HG03135 (cell line): Measurements from ENCODE around the gene NUMB.

ENCODE experiments used
- ATAC-seq: cut with Tn5 transposase; IDR thresholded peaks from one replicate; pipeline ENCODE4 v1.9.1; 2021; ENCODE audit warnings: mild to moderate bottlenecking, moderate library complexity; ENCODE audit not compliant: unreplicated experiment

Gene NUMB

DNA sequence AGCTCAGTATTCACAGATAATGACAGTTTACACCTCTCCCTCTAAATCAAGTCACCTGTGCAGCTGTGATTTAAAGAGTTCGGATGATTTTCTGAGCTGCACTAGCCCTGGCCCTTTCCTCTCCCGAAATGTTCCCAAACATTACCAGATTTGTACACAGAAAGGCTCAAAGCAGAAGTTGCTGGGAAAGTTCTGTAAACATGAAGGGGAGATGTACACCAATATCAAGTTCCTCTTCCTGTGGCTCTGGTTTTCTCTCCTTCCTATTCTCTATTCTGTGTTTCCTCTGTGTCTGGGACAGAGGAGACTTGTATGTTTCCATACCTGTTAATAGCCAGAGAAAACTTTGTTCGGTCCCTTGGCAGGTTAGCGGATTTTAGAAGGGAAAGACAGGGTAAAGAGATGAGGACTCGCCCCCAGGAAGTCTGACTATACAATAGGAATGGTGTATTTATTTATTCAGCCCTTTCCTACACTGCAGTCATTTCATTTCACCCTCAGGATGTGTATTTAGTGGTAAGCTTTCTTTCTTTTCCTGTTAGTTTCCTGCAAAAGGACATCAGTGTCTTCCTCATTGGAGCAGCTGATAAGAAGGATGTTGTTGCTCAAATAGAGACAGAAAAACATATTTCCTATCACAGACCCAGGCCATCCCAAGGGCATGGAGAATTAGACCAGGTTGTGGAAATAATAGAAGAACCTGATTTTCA, 7.6 kb upstream of the NUMB start:
- no peak for ATAC-seq

DNA sequence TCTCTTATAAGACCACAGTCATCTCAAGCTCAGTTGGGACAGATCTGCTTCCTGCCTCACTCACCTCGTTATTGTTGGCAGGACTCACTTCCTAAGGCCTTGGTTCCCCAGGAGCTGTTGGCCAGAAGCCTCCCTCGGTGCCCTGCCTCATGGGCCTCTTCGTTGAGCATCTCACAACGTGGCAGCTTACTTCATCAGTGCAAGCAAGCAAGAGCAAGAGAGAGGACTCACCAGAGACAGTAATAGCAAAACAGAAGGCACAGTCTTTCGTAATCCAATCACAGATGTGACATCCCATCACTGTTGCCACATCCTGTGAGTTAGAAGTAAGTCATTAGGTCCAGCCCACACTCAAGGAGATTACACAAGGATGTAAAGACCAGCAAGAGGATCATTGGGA, 5.1 kb upstream of the NUMB start:
- ATAC-seq, result no peak

DNA sequence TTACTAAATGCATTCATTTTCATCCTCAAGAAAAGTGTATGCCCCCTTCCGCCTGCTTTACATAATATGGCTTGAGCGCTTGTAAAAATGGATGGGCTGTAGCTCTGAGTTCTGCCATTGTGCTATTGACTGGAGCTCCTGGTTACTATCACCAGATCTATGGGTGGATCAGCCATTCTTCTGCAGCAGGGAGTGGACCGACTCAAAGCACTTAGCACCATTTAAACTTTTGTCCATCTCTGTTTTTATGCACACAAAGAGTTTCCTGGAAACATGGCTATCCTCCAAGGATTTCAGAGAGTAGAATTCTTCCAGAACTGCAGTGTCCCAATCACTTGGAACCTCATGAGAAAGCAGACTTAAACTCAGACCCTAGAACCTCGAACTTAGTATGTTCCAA, 4.5 kb upstream of the NUMB start:
- ATAC-seq, result no peak

DNA sequence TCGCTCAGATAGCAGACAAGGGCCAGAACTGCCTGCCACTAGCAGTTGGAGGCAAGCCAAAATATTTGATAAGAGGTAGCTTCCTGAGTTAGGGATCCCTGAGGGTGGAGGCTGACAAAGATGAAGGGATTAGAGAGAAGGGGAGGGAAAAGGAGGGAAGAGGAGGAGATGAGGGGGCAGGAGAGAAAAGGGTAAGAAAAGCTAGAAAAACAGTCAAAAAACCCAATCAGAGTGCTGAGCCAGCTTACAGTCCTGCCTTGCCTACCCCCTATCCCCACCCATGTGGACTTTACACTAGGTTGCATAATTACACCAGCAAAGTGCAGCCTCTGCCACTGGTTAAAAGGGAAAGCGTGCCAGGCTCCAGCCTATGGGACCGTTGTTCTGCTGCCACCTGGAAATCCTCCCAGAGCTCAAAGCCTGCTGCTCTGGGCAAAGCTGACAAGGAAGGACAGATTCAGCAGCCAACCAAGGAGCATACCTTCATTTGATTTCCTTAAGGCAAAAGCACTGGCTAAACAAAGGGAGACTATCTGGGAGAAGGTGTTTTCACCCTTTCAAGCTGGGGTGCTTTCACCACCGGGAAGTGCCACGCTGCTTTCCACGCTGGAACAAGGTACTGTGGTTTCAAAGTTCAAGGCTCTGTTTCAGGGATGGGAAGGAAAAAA, 3.8 kb upstream of the NUMB start:
- no peak for ATAC-seq

DNA sequence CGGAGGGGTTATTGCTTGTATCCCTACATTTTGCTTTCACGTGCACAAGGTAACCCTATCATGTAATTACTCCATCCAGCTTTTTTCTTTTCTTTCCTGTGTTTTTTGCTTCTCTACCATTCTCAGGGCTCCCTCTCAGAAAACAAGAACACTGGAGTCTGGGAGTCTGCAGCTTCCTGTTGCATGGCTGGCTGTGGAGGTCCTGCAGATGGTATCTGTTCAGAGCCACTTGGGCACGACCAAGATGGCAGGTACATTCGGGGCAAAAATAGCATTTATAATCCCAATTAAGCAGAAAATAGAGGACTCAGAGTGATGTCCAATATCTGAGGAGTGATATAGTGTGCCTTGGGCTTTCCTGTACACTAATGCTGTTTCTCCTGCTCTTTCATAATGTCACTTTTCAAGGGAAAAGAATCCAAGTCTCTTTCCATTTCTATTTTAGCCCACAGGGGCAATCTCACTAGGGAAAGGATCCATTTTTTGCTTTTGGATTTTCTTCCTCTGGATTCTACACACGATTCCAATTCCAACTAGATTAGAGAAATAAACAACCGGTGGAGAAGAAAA, 3.2 kb upstream of the NUMB start:
- no peak for ATAC-seq

DNA sequence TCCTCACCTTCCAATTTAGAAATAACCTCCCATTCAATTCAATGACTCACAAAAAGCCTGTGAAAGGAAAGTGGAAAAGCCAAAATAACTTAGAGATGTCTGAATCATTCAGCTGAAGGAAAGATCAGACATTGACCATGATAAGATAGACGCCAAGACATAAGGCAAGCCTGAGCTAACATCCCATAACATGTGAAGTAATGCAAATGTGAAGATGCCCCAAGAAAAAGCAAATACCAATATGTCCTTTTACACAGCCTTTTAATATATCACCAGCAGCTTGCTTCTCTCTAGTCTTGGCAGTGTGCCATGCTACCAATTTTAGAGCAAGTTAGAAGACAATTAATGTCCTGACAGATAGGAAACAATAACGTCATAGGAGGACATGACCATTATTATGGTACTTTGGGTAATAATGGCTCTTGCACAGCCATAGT, 2.4 kb upstream of the NUMB start:
- no peak for ATAC-seq

DNA sequence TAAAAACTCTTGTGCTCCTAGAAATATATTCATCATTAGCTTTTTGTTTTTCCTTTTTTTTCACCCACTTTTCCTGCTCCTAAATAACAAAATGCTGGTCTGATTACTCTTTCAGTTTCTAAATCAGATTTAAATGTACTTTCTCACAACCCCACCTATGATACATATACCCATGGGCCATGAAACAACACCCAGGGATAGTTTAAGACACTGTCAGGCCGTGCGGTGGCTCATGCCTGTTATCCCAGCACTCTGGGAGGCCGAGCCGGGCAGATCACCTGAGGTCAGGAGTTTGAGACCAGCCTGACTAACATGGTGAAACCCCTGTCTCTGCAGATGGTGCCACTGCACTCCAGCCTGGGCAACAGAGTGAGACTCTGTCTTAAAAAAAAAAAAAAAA, 1.6 kb upstream of the NUMB start:
- ATAC-seq, result no peak

DNA sequence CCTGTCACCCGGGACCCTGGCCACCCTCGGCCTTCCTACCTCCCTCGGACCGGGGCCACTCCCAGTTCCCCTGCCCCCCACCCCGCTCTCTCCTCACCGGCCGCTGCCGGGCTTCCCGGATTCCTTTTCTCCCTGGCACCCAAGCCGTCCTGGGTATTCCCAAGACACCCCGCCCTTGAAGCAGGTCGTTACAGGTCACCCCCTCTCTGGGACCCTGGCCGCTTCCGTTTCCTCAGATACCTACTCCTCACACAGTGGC, 493 bp downstream of the NUMB start:
- ATAC-seq, result no peak

DNA sequence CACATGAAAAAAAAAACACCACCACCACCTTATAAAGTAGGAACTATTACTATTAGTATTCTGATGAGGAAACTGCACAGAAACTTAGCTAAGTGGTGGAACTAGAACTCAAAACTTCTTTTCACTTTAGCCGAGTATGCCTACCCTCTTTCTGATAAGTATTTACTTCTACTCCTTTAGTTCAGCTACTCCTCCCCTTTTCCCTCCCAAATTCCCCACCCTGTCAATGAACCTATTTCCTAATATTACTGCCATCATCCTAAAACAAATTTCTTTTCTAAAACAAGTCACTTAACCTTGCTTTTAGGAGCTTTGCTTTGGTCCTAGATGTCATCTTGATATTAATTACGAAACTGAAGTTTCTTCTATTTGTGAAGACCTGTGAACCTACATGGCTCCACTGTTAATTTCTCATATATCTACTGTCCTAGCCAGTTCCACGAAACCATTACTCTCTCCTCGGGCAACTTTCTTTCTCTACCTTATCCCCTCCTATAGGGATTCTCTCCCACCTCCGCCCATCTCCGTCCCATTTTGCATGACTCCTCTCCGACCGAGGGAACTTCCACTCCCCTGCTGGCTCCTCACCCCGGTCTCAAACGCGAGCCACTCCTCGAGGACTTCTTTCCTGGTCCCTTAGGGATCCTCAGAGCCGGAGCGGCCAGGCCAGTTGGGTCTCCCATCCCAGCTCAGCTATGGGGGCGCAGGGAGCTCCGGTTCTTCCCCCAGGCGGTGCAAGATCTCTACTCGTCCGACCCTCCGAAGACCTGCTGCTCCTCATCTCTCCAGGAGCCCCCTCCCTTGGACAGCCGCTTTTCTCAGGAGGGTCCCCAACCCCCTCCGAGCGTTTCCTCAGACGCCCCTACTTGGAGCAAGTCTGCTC, 1.1 kb downstream of the NUMB start:
- no peak for ATAC-seq

DNA sequence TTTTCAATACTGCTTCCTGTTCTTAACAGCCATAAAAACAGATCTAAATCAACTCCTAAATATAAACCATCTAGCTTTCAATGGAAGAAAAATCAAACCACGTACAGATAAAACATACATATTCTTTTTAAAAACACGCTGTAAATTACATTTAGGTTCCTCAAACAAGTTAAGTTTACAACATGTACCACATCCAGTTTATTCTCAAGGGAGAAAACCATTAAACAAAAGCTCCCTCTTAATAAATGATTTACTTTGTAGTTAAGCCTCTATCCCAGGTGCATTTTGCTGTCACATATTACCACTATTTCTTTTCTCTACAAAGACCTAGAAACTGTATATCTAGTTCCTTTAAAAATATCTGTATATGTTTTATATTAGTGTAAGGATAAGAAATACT, 3.1 kb downstream of the NUMB start:
- no peak for ATAC-seq

DNA sequence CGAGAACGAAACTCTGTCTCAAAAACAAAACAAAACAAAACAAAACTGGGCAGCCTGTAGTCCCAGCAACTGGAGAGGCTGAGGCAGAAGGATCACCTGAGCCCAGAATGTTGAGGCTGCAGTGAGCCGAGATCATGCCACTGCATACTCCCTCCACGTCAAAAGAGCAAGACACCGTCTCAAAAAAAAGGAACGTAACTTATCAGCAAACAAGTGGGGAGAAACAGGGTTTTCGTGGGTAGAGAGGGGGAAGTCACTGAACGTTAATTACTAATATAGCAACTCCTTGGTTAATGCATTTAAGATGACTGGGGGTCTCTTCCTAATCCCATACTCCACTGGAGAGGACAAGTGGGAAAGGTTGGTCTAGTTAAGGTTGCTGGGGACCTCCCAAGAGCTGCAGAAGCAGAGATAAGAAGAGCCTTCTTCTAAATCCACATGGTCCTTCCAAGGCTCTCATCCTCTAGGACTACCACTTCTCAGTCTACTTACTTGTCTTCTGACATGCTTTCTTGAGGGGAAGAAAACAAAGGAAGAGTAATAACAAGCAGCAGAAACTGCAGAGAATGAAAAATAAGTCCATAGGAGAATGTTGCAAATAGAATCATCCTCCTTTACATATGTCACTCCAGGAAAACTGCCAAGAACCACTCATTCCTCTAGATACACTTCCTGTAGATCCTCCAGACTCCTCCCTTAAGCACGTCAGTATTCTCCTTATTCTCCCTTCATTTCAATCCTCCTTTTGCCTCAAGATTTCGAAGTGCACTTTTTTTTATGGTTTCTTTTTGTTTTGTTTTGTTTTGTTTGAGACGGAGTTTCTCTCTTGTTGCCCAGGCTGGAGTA, 5.8 kb downstream of the NUMB start:
- ATAC-seq, result no peak

DNA sequence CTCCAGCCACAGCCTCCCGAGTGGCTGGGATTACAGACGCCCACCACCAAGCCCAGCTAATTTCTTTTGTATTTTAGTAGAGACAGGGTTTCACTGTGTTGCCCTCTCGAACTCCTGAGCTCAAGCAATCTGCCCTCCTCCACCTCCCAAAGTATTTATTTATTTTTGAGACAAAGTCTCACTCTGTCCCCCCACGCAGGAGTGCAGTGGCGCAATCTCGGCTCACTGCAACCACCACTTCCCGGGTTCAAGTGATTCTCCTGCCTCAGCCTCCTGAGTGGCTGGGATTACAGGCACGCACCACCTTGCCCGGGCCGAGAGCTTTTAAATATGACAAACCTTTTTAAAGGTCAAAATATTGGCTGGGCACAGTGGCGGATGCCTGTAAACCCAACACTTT, 14.6 kb downstream of the NUMB start:
- no peak for ATAC-seq

DNA sequence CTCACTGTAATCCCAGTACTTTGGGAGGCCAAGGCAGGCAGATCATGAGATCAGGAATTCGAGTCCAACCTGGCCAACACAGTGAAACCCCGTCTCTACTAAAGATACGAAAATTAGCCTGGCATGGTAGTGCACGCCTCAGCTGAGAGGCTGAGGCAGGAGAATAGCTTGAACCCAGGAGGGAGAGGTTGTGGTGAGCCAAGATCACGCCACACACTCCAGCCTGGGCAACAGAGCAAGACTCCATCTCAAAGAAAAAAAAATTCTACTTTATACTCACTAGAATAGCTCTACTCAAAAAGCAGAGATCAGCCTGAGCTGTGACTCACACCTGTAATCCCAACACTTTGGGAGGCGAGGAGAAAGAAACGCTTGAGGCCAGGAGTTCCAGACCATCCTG, 17.1 kb downstream of the NUMB start:
- ATAC-seq, result no peak

DNA sequence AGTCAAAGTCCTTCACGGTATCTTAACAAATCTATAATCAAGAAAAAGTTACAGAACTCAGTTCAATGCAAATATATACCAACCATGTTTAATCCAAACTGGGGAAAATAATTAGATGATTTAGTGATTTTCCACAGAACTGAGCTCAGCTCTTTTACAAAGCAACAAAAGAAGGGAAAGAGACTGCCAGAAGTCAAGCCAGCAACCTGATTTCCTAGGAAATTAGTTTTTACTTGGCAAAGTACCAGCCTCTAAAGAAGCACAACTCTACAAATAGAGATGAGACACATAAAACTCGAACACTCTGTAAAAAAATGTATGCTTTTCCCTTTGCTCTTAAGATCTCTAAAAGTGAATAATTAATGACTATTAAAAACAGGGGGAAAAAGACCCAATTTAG, 19.4 kb downstream of the NUMB start:
- ATAC-seq, result no peak

DNA sequence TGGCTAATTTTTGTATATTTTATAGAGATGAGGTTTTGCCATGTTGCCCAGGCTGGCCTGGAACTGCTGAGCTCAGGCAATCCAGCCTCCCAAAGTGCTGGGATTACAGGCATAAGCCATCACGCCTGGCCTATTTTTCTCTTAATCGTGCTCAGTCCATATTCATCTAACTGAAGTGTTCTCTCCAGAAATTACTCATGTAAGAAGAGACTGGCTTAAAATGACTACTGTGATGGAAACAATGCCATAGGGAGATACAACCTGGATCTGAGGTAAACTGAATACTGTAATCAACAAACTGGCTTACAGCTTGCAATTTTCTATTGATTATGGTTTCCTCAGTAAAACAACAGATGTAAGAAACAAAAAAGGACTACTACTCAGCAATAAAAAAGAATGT, 21.1 kb downstream of the NUMB start:
- ATAC-seq, result no peak

DNA sequence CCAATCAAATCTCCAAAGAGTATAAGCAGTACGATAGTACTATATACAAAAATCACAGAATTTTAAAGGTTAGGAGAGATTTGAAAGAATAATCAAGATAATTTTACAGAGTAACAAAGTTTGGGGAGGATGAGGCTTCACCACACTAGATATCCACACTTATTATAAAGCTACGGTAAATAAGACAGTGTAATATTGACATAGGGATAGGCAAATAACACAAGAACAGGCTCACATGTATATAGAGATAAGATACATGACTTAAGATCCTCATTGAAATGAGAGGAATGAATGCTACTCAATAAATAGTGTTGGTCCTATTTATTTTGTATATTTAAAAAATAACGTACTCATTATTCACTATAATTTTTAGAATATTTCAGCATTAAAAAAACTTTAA, 26.2 kb downstream of the NUMB start:
- ATAC-seq, result no peak

DNA sequence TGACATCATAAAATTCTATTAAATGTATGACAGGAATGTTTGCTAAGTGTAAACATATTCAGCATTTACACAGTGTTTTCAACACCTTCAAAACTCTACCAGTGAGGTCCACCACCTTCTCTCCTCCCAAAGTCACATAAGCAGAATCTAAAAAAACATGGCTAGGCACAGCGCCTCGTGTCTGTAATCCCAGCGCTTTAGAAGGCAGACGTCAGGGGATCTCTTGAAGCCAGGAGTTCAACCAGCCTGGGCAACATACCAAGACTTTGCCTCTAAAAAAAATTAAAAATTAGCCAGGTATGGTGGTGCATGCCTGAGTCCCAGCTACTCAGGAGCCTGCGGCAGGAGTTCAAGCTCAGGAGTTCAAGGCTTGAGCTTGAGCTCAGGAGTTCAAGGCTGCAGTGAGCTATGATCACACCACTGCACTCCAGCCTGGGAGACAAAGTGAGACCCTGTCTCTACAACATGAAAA, 30.0 kb downstream of the NUMB start:
- no peak for ATAC-seq

DNA sequence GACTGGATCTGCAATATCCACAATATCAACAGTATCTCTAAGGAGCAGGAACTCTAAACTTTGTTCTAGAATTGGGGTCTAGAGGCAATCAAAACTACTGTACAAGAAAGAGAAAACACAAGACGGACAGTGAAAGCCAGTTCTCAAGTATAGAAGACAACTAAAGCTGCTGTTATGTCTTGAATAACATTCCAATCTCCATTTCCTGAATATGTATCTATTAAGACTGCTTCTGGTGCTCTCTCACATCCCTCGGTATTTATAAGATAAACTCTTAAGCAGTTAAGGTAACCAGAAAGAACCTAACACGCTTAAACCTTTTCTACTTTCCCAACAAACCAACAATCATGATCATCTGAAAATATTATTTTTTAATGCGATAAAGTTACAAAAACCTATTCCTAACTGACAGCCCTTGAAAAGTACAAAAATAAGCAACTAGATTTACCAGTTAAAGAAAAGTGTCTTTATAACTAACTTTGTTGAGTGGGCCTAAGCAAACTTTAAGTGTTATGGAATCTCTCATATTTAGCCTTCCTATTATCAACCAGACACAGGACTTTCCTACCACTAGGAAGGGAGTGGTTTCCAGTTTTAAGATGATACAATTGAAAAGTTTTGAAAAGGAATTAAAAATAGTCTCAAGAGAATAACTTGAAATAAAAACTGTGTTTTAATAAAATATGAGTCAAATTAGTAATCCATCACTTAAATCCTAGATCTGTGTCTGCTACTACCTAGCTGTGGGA, 30.7 kb downstream of the NUMB start:
- ATAC-seq, result no peak

DNA sequence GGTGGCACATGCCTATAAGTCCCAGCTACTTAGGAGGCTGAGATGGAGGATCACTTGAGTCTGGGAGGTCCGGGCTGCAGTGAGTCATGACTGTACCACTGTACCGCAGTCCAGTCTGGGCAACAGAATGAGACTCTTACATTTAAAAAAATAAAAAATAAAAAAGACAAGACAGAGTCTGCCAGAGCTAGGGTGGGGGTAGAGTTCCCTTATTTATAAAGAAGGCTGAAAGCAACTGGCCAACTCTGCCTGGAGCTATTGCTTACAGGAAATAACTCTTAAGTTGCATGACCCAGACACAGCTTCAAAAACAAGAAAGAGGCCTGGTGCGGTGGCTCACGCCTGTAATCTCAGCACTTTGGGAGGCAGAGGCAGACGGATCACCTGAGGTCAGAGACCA, 31.5 kb downstream of the NUMB start:
- no peak for ATAC-seq

DNA sequence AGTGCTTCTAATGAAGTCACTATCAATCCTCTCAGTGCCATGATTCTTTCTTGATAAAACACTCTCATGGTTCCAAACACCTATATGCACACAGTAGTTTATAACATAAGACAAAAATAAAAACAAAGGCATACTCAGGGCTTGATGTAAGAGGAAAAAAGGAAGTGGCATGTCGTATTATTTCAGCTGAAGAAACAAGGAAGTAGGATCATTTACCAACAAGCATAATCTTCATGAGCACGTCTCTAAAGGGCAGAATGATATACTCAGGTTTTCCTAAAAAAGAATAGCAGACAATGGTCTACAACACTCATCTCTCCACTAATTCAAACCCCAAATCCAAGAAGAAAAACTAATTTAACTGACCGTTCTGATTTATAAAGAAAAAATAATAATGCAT, 33.9 kb downstream of the NUMB start:
- no peak for ATAC-seq
